Karpas-422 (cell line): Measurements from ENCODE around the gene FARS2. TPM values are rescaled to one million over a fixed set of nuclear protein-coding genes. Genes with fewer than 3 reads are reported as not detected.

Source experiments
- DNase-seq: peaks from one replicate; pipeline ENCODE4 v3.0.0-alpha.2; 2015
- H2AFZ ChIP-seq: fragments of 200-600 bp; sonication (generic); 2 replicates; pipeline ENCODE4 v1.6.1; 2014; ENCODE audit warnings: antibody characterized with exemption, low read length, mixed read lengths
- H3K27ac ChIP-seq: fragments of 200-600 bp; sonication (generic); 2 replicates; pipeline ENCODE4 v1.5.1; 2014; ENCODE audit warnings: mild to moderate bottlenecking, low read length, moderate library complexity
- H3K27me3 ChIP-seq: fragments of 200-600 bp; sonication (generic); 2 replicates; pipeline ENCODE4 v1.6.1; 2014; ENCODE audit warnings: low read length, mixed read lengths
- H3K36me3 ChIP-seq: fragments of 200-600 bp; sonication (generic); 2 replicates; pipeline ENCODE4 v1.6.1; 2014; ENCODE audit warnings: low read length, mixed read lengths; ENCODE audit not compliant: insufficient read depth
- H3K4me1 ChIP-seq: fragments of 200-600 bp; sonication (generic); 2 replicates; pipeline ENCODE4 v1.6.1; 2014; ENCODE audit warnings: mild to moderate bottlenecking, low read length, mixed read lengths
- H3K4me2 ChIP-seq: fragments of 200-600 bp; sonication (generic); 2 replicates; pipeline ENCODE4 v1.6.1; 2014; ENCODE audit warnings: low read length, low read depth, mild to moderate bottlenecking; ENCODE audit not compliant: poor library complexity, severe bottlenecking
- H3K4me3 ChIP-seq: fragments of 200-600 bp; sonication (generic); 2 replicates; pipeline ENCODE4 v1.5.1; 2014; ENCODE audit warnings: mild to moderate bottlenecking, antibody characterized with exemption, low read length, mixed read lengths
- H3K79me2 ChIP-seq: fragments of 200-600 bp; sonication (generic); 2 replicates; pipeline ENCODE4 v1.6.1; 2014; ENCODE audit warnings: mild to moderate bottlenecking, low read length, mixed read lengths
- H3K9ac ChIP-seq: fragments of 200-600 bp; sonication (generic); 2 replicates; pipeline ENCODE4 v1.6.0; 2014; ENCODE audit warnings: low read length
- H3K9me2 ChIP-seq: fragments of 200-600 bp; sonication (generic), shearing (Covaris generic); replicated peaks from 2 replicates; pipeline ENCODE4 v1.6.0; 2014; ENCODE audit warnings: mild to moderate bottlenecking, low read length, moderate library complexity; ENCODE audit not compliant: insufficient read depth
- H3K9me3 ChIP-seq: fragments of 300-700, 200-600 bp; sonication (generic); 2 replicates; pipeline ENCODE4 v1.6.1; 2014; ENCODE audit warnings: low read length, mixed read lengths
- H4K20me1 ChIP-seq: fragments of 200-600 bp; sonication (generic); 2 replicates; pipeline ENCODE4 v1.6.1; 2014; ENCODE audit warnings: mild to moderate bottlenecking, antibody characterized with exemption, low read length, low read depth; ENCODE audit not compliant: insufficient read depth
- total RNA-seq: library from RNA; depleted of rRNA; stranded (reverse); fragments of >200 nt; shearing (Covaris generic); gene quantifications from 2 replicates; pipeline ENCODE4 v1.2.3, GENCODE V29; 2014; ENCODE audit warnings: low replicate concordance

FARS2 gene
- total RNA-seq, 1 experiment from 2014 or later: 9.0 TPM

DNA sequence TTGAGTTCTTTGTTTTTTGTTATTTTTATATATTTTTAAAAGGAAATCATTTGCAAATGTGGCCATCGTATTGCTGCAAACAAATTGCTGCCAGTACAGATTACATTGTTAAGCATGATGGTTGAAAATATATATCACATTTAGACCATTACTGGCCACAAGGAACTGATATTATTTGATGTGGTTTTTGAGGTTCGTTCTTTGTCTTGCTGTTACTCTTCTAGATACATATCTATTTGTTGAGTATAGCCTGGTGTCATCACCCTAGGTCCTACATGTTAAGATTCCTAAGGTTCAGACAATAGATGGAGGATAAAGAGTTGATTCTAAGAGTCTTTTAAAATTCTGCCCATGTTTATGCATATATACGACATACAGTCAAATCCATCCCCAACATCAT is 306.0 kb downstream of the FARS2 start:
- no peak overlapping the region for H3K4me2 ChIP-seq

DNA sequence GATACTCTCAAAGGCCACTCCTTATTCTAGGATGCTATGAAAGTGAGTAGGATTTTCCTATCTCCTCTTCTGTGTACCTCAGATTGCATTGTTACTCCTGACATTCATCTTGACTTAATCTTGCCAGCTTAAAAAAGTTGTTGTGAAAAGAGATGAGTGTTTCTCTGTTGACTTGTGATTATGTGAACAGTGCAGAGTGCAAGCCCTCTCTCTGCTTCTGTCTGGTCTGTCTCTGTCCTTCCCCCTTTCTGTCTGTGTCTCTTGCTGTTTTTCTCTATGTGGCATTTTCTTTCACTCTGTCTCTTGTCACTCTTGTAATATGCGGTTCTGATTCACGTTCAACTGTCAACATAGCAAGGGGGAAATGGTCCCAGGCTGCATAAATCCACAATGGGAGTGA is 306.6 kb downstream of the FARS2 start:
- Histone ChIP-seq H3K36me3 (no peaks in the 10 kb centered on the region), H3K27ac (no peak overlapping the region), H3K4me1 (no peaks in the 10 kb centered on the region), H2AFZ (no peak overlapping the region), H3K4me3 (no peak overlapping the region), H3K4me2 (no peak overlapping the region), H3K79me2 (no peaks in the 10 kb centered on the region), H3K9me3 (no peaks in the 10 kb centered on the region), H4K20me1 (0 out of 2 replicates have a peak, but pooled peaks cover 6% of the 10 kb centered on the region), H3K9ac (no peak overlapping the region), H3K9me2 (no peaks in the 10 kb centered on the region), H3K27me3 (no peaks in the 10 kb centered on the region)
- DNase-seq: no peak

More for the DNA sequence above, 306.0 kb downstream of the FARS2 start:
- no peaks in the 10 kb centered on the region for H3K79me2 ChIP-seq
- H3K9me2 ChIP-seq: no peaks in the 10 kb centered on the region
- no peaks in the 10 kb centered on the region for H3K4me1 ChIP-seq
- H3K9ac ChIP-seq: no peak overlapping the region
- H3K27ac ChIP-seq: no peak overlapping the region
- no peak overlapping the region for H2AFZ ChIP-seq
- H3K27me3 ChIP-seq: no peaks in the 10 kb centered on the region
- H3K36me3 ChIP-seq: no peaks in the 10 kb centered on the region
- no peaks in the 10 kb centered on the region for H3K9me3 ChIP-seq
- H4K20me1 ChIP-seq: 0 out of 2 replicates have a peak, but pooled peaks cover 6% of the 10 kb centered on the region
- H3K4me3 ChIP-seq: no peak overlapping the region
- DNase-seq: no peak

DNA sequence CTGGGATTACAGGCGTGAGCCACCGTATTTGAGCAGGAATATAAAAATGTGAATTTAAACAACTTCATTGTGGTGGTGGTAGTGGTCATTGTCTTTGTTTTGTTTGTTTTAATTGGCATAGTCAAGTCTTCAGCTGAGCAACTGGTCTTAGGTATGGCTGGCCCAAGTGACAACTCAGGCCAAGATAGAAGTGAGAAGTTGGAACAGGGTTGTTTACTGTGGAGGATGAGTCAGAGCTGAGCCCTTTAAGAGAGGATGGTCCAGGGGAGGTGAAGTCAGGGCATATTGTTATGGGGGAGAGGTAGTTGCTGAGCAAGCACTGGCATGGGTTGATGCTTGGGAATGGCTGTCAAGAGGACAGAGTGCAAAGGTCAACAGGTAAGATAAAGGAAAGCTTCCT is 308.2 kb downstream of the FARS2 start:
- Histone ChIP-seq H3K4me3 (no peak overlapping the region), H3K9ac (no peak overlapping the region), H3K9me3 (no peaks in the 10 kb centered on the region), H3K4me2 (no peak overlapping the region), H3K27ac (no peak overlapping the region), H3K36me3 (no peaks in the 10 kb centered on the region), H3K4me1 (no peaks in the 10 kb centered on the region), H3K27me3 (no peaks in the 10 kb centered on the region), H3K79me2 (no peaks in the 10 kb centered on the region), H4K20me1 (0 out of 2 replicates have a peak, but pooled peaks cover 6% of the 10 kb centered on the region), H2AFZ (no peak overlapping the region), H3K9me2 (no peaks in the 10 kb centered on the region)
- no peak for DNase-seq

DNA sequence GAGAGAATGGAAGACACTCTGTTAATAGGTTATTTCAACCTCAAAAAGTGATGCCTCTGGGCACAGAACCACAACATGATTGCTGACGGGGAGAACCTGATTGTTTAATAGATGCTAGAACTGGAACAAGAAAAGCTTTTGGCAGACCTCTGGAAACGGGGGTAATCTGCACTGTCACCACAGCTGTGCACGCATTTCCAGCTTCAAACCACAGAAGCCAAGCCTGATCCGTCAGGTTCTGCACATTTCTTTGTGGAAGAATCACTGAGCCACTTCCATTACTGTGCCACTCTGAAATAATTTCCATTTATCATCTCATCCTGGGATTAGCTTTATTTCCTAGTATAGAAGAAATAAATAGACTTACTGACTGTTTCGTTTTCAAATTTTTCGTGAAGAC is 309.3 kb downstream of the FARS2 start:
- H3K79me2 ChIP-seq: no peaks in the 10 kb centered on the region
- DNase-seq: no peak
- H3K4me2 ChIP-seq: no peak overlapping the region
- H4K20me1 ChIP-seq: 0 out of 2 replicates have a peak, but pooled peaks cover 6% of the 10 kb centered on the region
- H3K36me3 ChIP-seq: no peaks in the 10 kb centered on the region
- H3K9me3 ChIP-seq: no peaks in the 10 kb centered on the region
- no peak overlapping the region for H3K27ac ChIP-seq
- H3K9ac ChIP-seq: no peak overlapping the region
- H3K27me3 ChIP-seq: no peaks in the 10 kb centered on the region
- H3K4me3 ChIP-seq: no peak overlapping the region
- H3K9me2 ChIP-seq: no peaks in the 10 kb centered on the region
- no peak overlapping the region for H2AFZ ChIP-seq
- H3K4me1 ChIP-seq: no peaks in the 10 kb centered on the region

DNA sequence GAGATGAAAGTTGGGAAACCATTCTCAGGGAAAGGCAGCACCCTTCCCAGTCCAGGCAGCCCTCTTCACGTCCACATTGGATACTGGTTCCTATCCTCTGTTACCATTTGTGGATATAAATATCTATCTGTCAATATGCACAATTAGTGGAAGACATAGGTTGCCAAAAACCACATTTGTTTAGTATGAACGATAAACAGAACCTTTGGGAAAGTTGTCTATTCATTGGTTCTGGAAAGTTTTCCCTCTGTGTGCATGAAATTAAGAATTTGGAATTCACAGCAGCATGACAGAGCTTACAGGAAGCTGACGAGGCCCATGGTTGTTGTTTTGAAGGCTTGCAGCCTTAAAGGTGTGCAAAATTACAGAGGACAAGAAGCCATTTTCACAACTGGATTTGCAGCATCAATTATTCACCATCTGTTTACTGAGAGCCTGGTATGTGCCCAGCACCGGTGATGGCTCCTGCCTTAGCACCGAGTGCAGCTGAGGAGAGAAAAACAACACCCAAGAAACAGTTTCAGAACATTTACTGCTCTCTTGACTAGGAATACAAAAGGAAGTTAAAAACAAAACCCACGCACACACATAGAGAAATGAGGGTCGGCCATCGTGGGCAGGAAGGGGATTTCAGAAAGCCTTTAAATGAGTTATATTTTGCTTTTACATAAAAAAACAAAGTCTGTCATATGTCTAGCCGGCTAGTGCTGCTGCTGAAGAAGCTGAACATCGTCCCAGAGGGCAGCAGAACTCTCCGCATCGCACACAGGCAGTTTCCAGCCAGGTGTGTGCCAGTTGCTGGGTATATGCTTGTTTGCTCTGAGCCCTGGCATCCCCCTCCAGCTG is 319.6 kb downstream of the FARS2 start:
- Histone ChIP-seq H3K9me3 (no peaks in the 10 kb centered on the region; the same call in 1 of the 2 replicates), H2AFZ (0 out of 2 replicates have a peak overlapping the region, but pooled peaks have one; percentile 2), H3K9me2 (no peaks in the 10 kb centered on the region), H3K27me3 (no peaks in the 10 kb centered on the region), H3K4me1 (peaks cover 5% of the 10 kb centered on the region), H3K27ac (no peak overlapping the region), H3K36me3 (no peaks in the 10 kb centered on the region), H3K79me2 (no peaks in the 10 kb centered on the region), H4K20me1 (no peaks in the 10 kb centered on the region), H3K4me3 (no peak overlapping the region; the same call in 1 of the 2 replicates), H3K4me2 (no peak overlapping the region), H3K9ac (peak overlapping the region; percentile 14; the same call in 1 of the 2 replicates)
- DNase-seq: no peak

DNA sequence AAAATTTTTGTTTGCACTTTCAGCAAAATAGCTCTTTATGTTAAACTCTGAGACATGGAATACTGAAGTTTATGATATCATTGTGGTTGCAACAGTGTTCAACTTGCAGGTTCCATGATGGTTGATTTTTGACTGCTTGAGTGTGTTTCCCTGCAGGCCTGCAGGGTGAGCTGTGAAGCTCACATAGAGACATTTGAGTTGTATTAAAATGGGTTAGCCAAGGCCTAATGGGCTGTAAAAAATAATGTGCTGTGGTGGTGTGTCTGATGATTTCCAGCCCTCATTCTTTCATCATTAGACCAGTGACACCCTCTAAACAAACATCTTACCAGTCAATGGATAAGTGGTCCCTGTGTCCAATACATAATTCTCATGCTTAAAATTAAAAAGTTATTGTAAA is 321.4 kb downstream of the FARS2 start:
- H3K36me3 ChIP-seq: no peaks in the 10 kb centered on the region
- no peak overlapping the region for H3K4me2 ChIP-seq
- H3K9ac ChIP-seq: no peak overlapping the region
- no peak overlapping the region for H2AFZ ChIP-seq
- DNase-seq: peak; percentile 48
- no peaks in the 10 kb centered on the region for H4K20me1 ChIP-seq
- H3K4me1 ChIP-seq: peaks cover 5% of the 10 kb centered on the region
- H3K9me2 ChIP-seq: no peaks in the 10 kb centered on the region
- no peaks in the 10 kb centered on the region for H3K79me2 ChIP-seq
- H3K27me3 ChIP-seq: no peaks in the 10 kb centered on the region
- H3K9me3 ChIP-seq: no peaks in the 10 kb centered on the region; the same call in 1 of the 2 replicates
- H3K27ac ChIP-seq: no peak overlapping the region
- H3K4me3 ChIP-seq: no peak overlapping the region

DNA sequence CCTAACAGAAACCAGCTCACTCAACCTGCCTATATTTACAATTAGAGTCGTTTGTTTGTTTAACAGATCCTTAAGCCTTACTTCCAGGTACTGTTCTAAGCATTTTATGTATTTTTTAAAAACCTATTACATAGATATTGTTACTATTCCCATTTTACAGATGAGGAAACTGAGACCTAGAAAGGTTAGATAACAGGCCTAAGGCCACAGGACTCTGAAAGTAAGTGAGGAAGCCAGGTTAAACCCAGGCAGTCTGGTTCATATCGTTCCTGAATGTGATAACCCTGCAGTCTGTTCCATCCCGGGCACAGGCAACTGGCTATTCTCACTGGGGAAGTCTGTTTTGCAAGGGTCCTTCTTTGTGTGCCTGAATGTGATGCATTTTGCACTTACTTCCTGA is 322.2 kb downstream of the FARS2 start:
- H3K79me2 ChIP-seq: no peaks in the 10 kb centered on the region
- no peaks in the 10 kb centered on the region for H3K36me3 ChIP-seq
- H3K9ac ChIP-seq: no peak overlapping the region
- no peak overlapping the region for H2AFZ ChIP-seq
- no peak overlapping the region for H3K4me2 ChIP-seq
- no peak overlapping the region for H3K27ac ChIP-seq
- H3K4me1 ChIP-seq: peaks cover 5% of the 10 kb centered on the region
- no peak for DNase-seq
- no peaks in the 10 kb centered on the region for H3K27me3 ChIP-seq
- H3K9me3 ChIP-seq: no peaks in the 10 kb centered on the region; the same call in 1 of the 2 replicates
- H4K20me1 ChIP-seq: no peaks in the 10 kb centered on the region
- H3K4me3 ChIP-seq: no peak overlapping the region
- H3K9me2 ChIP-seq: no peaks in the 10 kb centered on the region

DNA sequence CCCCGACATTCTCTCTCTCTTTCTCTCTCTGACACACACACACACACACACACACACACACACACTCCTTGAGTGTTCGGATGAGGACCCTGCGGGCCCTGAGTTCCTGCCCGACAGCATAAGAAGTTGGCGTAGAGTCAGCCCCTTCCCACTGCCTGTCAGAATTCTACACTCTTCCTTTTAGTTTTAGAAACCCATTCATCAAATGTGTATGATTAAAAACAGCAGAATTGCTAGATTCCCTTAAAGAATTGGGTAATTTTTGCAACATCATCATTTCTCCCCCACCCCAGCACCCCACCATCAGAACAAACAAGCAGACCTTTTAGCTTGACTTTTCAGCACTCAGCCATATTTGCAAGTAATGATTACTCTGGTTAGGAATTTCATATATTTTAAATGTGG is 322.8 kb downstream of the FARS2 start:
- DNase-seq: no peak
- Histone ChIP-seq H3K9me2 (no peaks in the 10 kb centered on the region), H3K4me3 (no peak overlapping the region), H3K36me3 (no peaks in the 10 kb centered on the region), H3K9me3 (no peaks in the 10 kb centered on the region; the same call in 1 of the 2 replicates), H3K79me2 (no peaks in the 10 kb centered on the region), H2AFZ (no peak overlapping the region), H3K27me3 (no peaks in the 10 kb centered on the region), H3K27ac (no peak overlapping the region), H4K20me1 (no peaks in the 10 kb centered on the region), H3K4me2 (no peak overlapping the region), H3K9ac (no peak overlapping the region), H3K4me1 (peaks cover 5% of the 10 kb centered on the region)
